ENCODE measurements around the gene BEAN1. TPM values are rescaled to one million over a fixed set of nuclear protein-coding genes. Genes with fewer than 3 reads are reported as not detected.

The BEAN1 gene
- total and polyA plus RNA-seq, 9 of the 15 experiments (the other 6 are each of a cell fraction or from before 2014, with no cell fraction given), result not detected

GRCh38 chr16:66511602-66512271 is 84.6 kb downstream of the BEAN1 start:
- FAIRE-seq (peak; percentile 32), DNase-seq (ENCODE audit: extremely low read depth in 1 of 4, low spot score in 3 of 4) (peak in 2 of 4 experiments; percentile 43 to 60), ATAC-seq (peak; percentile 18)
- no TSS peak for BruUV-seq (replicated peaks)
- POLR2A ChIA-PET, result interaction anchor here (0.6 to 2.1 kb wide), 8 partner anchors 9 to 339 kb away, joined by 3 to 8 read pairs (median 3); no protein-coding TSS in a partner anchor
- Histone ChIP-seq H3K9me1 (ENCODE audit: control insufficient read depth, insufficient read depth, low read length) (no peaks in the 10 kb centered on the region), H3K4me3 (no peak overlapping the region), H4K20me1 (replicated peaks; ENCODE audit: control insufficient read depth, insufficient read depth, low read length) (no peaks in the 10 kb centered on the region), H3K79me2 (ENCODE audit: control insufficient read depth, insufficient read depth, low read length) (no peaks in the 10 kb centered on the region), H3K27ac (ENCODE audit: extremely low read depth, low read depth, low read length) (no peak overlapping the region), H3K27me3 (ENCODE audit: control insufficient read depth in 2 of 2, insufficient read depth in 2 of 2, low read length in 2 of 2) (no peaks in the 10 kb centered on the region), H3K36me3 (ENCODE audit: control insufficient read depth, insufficient read depth, low read length) (no peaks in the 10 kb centered on the region; the same call in 2 of the 3 replicates), H3K9ac (ENCODE audit: insufficient read depth in 1 of 2, low read depth in 2 of 2, low read length in 2 of 2) (peak overlapping the region in 1 of 2 experiments; percentile 50; a peak in 1 of 4 replicates), H3K9me3 (replicated peaks; ENCODE audit: control insufficient read depth, insufficient read depth, low read depth, low read length) (no peaks in the 10 kb centered on the region), H3K4me2 (ENCODE audit: insufficient read depth, low read length) (no peak overlapping the region), H3K4me1 (replicated peaks in 1 of 2; ENCODE audit: control insufficient read depth in 2 of 2, insufficient read depth in 2 of 2, low read length in 2 of 2) (peaks cover 17 to 23% of the 10 kb centered on the region in 2 experiments), H2AFZ (ENCODE audit: low read depth, low read length) (no peak overlapping the region)
- in situ Hi-C loops (cut with MboI), result no loop called here
- intact Hi-C loops (cut with micrococcal nuclease), result no loop called here
- WGBS (ENCODE audit: insufficient coverage, low coverage, missing lambda C conversion rate), result 71% methylated on average over 13 of the region's 13 CpGs
- CTCF ChIA-PET (ENCODE audit: low intra/inter-chr PET ratio), result interaction anchor here (1.3 kb wide), 1 partner anchor 78 kb away, joined by 7 read pairs; no protein-coding TSS in a partner anchor
- TF ChIP-seq ZNF408 (CRISPR knock-in tag; IDR thresholded peaks at IDR 0.05; ENCODE audit: low read depth) (no peak), ZBTB7A (IDR thresholded peaks at IDR 0.05; ENCODE audit: borderline replicate concordance, control insufficient read depth, low read depth, low read length) (no peak), MAFG (tag; conservative IDR thresholded peaks at IDR 0.05) (0 out of 2 replicates have a peak, but pooled peaks have one; percentile 35), HNRNPL (IDR thresholded peaks at IDR 0.05; ENCODE audit: low read depth, low read length) (no peak), NEUROD1 (IDR thresholded peaks at IDR 0.05; ENCODE audit: borderline replicate concordance, low read depth, low read length, partially characterized antibody) (no peak), ADNP (tag; IDR thresholded peaks at IDR 0.05) (no peak), TCF15 (CRISPR knock-in tag; IDR thresholded peaks at IDR 0.05) (no peak), DPF2 (IDR thresholded peaks at IDR 0.05) (0 out of 2 replicates have a peak, but pooled peaks have one; percentile 14), ZNF707 (CRISPR knock-in tag; conservative IDR thresholded peaks at IDR 0.05) (no peak), ZNF584 (CRISPR knock-in tag; IDR thresholded peaks at IDR 0.05; ENCODE audit: low read depth) (no peak), CEBPG (CRISPR knock-in tag; IDR thresholded peaks at IDR 0.05) (no peak), CEBPG (tag; conservative IDR thresholded peaks at IDR 0.05 in 1 of 2, IDR thresholded peaks at IDR 0.05 in 1 of 2) (no peak), ATF7 (IDR thresholded peaks at IDR 0.05) (no peak), ZBED1 (IDR thresholded peaks at IDR 0.05) (no peak), KLF13 (tag; IDR thresholded peaks at IDR 0.05; ENCODE audit: borderline replicate concordance, low read depth) (no peak), NR2F6 (CRISPR knock-in tag; IDR thresholded peaks at IDR 0.05) (no peak), MTA1 (IDR thresholded peaks at IDR 0.05; ENCODE audit: borderline replicate concordance) (no peak), PHB (CRISPR knock-in tag; IDR thresholded peaks at IDR 0.05) (no peak), CHD1 (IDR thresholded peaks at IDR 0.05; ENCODE audit: low read length) (no peak), RCOR1 (IDR thresholded peaks at IDR 0.05; ENCODE audit: borderline replicate concordance in 1 of 2, low read depth in 2 of 2, low read length in 2 of 2) (peak in 1 of 2 experiments; percentile 45; a peak in 1 of 4 replicates), ZFP1 (CRISPR knock-in tag; IDR thresholded peaks at IDR 0.05) (no peak), ZNF57 (CRISPR knock-in tag; IDR thresholded peaks at IDR 0.05) (no peak)

Measured in K562 (cell line).